Esophagus mucosa (tissue), 1 donor: ENCODE data around the gene EMX1. TPM values are rescaled to one million over a fixed set of nuclear protein-coding genes. Genes with fewer than 3 reads are reported as not detected.

Experiments
- ATAC-seq: fragments of 200-7000 bp; cut with Tn5 transposase; one replicate; pipeline ENCODE4 v1.9.1; 2020
- total RNA-seq: library from RNA; stranded (reverse); gene quantifications from one replicate; pipeline ENCODE4 v1.2.4, GENCODE V29; 2023
- donor health status: DM: yes; HTN: yes; CAD: no.

The EMX1 gene
- total RNA-seq, 1 donor from 2014 or later, result not detected

DNA sequence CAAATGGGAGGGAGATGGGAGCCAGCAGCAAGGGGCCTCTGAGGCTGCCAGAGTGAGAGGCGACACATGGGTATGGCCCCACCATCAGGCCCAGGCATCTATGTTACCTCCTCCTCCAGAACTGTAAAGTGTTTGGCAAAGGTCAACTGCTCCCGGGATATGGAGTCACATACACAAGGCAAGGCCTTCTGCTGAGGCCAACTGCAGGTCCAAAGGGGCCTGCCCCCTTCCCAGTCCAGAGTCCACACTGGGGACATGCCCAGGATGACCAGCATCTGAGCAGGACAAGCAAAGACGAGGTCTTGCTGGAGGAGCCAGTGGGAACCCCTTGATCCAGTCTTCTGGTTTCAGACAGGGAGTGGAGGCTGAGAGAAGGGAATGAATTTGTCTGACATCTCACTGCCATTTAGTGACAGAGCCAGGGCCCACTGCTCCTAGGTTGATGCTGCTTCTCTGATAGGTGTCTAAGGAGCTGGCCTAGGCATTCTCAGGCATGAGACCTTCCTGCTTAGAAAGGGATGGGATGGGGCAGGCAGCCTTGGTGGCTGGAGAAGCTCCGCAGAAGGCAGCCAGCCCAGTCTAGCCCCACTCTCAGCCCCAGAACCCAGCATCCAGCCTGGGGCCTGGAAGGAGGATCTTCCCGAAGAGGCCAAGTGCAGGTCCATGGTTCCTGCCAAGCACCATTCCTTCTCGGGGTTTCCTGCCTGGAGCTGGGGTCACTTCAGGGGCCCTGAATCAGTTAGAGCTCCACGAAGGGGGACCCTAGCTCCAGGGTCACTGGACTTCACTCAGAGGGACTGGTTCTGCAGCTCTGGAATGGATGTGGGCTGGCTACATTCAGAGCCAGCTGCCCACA lies 26.4 kb downstream of the EMX1 start:
- no peak for ATAC-seq

DNA sequence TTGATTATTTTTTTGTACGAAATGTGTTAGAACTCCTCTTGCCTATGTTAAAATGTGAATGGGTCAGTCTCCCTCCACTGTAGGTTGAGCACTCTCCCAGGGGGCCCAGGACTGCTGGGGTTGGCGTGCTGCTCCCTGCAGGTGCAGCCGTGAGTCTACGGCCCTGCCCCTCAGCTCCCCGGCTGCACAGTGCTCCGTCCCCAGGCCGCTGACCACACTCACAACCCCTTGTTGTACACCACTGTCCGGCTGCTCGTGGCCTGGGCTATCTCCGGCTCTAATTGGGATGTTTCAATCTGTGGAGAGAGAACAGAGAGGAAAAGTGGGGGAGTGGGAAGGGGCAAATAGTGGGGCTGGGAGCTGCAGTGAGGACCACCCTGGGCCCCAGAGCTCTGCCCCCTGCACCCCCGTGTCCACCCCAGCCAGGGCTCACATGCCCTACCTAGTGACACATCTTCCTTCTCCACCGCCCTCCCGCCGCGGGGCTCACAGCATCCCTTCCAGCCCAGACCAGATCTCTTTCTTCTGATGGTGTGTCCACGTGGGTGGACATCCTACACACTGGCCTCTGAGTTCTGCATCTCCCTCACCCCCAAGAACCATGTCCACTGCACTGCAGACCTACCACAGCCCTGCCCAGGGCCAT lies 27.6 kb downstream of the EMX1 start:
- ATAC-seq, result no peak

DNA sequence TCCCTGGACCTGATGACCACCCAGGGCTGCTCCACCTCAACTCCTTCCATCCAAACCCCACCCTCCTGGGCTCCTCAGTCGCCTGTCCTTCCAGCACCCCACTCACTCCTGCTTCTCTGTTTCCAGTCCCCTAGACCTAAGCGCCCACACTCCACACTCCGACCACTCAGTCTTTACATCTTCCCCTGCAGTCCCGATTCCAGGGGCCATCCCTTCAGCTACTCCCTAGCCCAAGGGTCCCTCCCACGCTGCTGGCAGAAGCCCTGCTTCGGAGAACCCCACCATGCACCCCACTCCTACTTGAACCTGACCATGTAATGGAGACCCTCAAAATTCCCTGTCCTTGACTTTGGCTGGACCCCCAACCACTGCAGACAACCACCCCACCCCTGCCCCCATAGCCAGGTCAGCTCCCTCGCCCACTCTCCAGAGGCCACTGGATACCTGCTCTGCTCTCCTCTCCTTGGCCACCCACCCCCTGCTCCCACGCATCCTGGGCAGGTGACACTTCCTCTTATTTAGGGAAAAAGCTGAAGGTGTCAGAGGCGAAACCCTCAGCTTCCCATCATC lies 28.2 kb downstream of the EMX1 start:
- ATAC-seq, result no peak

DNA sequence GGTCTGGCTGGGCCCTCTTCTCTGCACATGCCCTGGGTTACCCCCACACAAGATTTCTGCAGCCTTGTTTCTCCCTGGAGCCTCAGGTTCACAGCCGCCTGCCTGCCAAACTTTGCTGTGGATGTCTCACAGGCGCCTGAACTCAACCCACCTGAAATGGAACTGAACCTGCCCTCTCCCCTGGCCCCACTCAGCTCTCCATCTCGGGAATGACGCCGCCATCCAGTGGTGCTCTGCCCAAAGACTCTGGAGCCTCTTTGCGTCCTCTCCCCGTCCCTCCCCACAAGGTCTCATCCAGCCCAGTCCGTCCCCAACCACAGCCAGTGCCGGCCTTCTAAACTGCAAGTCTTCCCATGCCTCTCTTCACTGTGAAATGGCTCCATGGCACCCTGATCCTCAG lies 29.1 kb downstream of the EMX1 start:
- no peak for ATAC-seq

DNA sequence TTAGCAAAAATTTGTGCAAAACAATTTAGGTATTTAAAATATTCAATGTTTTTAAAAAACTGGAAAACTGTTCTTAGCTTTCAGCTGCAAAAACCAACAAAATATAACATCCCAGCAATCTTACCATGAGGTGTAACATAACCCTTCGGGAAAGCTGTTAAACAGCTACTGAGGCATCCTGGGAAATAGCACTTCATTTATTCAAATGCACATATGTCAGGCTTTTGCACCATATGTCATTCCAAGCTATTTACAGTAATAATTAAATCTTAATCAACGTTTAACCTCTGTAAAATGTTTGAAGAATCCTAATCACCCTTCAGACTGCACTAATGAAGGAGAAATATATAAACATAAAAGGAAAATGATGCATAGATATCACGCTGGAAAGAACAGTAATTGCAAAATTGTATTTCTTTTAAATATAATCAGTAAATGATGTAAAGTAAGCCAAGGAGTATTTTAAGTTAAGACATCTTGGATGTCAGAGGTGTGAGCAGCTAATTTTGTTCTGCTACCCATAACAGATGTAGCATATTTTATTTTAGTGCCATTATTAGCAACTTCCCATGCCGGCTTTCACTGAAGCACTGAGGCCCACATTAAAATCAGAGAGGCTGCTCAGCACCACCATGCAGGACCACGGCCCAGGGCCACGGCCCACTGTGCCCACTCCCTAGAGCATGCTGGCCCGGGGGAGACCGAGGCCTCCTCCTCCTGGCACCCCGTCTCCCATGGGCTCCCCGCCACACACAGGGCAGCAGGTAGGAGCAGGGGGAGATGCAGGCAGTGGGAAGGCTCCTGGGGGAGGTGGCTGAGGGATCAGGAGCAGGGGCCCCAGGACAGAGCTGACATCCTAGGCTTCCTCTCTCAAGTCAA lies 30.9 kb downstream of the EMX1 start:
- no peak for ATAC-seq

DNA sequence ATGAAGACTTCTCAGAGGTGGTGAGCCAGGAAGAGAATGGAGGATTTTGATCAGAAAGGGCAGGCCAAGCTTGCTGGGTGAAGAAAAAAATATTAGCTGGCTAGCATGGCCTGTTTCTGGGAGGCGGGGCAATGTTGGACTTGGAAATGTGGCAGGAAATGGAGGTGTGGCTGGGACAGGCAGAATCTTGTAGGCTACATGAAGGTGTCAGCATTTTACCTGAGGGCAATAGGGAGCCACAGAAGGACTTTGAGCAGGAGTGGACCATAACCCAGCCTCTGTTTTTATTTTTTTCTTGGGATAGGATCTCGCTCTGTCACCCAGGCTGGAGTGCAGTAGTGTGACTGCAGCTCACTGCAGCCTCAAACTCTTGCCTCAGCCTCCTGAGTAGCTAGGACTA lies 31.7 kb downstream of the EMX1 start:
- peak; percentile 33 for ATAC-seq

DNA sequence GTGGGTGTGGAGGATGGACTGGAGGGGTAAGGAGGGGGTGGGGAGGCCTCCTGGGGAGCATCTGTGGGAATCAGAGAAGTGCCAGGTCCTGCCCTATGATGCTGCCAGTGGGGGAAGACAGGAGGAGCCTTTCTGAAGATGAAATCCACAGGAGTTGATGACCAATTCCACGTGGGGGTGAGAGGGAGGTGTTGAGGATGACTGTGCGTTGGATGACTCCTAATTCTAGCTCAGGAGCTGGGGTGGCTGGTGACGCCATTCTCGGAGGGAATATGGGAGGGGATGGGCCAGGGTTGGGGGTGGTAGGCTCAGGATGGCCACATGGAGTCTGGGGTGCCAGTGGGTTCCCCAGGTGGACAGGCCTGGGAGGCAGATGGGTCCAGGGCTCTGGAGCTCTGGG lies 32.3 kb downstream of the EMX1 start:
- ATAC-seq, result no peak

DNA sequence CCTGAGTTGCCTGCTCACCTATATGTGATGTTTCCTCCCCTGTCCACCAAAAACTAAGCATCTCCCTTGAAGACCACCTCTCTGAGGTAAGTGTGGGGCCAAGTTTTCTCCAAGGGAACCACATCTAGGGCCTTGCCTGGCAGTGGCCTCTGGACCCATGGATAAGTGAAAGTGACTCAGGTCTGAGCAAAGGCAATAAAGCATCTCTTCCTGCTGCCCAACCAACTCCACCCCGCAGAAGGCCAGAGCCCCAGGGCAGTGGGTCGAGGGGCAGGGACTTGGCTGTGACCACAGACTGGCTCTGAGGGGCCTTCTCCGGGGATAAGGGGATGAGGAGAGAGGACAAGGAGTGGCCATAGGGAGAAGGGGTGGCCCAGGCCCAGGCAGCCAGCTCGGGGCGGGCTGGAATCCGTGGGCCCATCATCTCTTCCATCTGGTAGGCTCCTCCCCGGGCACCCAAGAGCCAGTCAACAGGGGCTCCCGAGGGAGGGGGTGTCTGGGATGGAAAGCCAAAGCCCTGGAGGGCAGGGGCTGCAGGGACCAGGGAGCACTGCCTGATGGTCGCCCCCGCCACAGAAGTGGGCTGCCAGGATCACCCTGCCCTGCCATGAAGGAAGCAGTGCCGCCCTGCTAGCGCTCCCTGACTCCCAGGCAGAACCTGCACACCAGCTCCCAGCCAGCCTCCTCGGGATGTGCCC lies 33.4 kb downstream of the EMX1 start:
- no peak for ATAC-seq

DNA sequence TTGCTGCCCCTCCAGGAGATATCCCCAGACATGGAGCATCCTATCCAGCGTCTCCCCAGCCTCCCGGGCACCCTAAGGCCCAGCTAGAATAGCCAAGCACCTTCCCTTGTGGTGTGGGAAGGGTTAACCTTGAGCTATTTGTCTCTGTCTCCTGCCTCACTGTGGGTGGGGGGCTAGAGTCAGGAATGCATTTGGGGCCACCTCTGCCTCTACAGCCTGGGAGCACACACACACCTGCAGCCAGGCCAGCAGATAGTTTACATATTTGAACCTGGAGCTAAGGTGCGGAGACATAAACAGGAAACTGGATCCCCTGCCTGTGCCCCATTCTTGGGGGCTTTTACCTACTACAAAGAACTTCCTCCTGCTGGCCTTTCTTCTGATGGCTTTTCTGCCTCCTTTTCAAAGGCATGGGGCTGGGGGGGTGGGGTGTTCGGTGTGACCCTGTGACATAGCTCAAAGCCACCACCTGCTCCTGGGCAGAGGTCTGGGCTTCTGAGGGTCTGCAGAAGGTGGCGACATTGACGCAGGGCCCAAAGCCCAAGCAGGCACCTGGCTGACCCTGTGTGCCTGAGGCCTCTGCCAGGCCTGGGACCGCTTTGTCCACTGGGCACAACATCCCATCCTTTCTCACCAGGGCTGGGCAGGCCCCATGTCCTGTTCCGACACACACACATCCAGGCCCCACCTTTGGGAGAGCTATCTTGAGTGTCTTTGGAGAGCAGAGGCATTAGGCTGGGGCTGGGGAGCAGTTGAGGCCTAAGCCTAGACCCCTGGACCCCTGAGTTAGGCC lies 34.2 kb downstream of the EMX1 start:
- ATAC-seq, result no peak

DNA sequence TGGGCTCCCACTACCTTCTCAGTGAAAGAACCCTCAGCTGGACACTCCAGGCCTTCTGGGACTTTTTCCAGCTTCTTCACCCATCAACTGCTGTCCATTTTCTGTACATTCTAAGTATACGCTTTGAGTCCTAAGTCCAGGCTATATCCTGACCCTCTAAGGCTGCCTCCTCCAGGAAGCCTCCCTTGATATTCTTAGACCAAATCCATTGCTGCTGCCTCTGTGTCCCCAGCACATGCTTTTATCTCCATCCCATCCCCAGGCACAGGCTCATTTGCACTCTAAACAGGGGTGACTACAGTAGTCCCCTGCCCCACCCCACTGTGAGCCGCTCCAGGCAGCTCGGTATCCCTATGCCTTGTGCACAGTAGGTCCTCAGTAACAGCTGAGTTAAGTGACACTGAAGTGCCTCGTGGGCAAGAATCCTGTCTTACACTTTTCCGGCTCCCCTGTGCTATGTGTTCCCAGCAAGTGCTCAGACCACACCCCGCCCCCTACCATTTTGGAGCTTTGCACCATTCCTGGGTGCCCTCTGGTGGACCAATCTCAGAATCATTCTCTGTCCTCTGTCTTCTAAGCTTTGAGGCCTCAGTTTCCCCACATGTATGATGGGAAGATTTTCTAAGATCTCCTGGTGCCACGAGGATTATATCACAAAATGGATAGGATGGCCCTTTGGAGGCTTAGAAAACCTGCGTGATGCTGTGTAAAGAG lies 34.9 kb downstream of the EMX1 start:
- no peak for ATAC-seq

DNA sequence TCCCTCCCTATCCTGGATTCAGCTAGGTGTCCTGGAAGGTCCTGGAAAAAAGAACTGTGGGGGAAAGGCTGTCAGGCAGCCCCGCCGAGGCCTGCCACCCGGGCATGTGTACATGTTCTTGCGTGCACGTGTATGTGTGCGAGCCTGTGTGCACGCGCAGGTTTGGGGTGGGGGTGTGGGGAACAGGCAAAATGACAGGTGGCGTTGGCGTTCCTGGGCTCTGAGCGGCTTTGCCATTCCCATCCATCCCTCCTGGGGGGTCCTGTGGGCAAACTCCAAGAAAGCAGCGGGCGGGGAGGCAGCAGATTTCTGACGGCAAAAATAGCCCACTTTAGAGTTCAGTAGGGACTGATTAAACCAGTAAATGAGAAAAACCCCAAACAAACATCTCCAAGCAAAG lies 35.6 kb downstream of the EMX1 start:
- no peak for ATAC-seq

DNA sequence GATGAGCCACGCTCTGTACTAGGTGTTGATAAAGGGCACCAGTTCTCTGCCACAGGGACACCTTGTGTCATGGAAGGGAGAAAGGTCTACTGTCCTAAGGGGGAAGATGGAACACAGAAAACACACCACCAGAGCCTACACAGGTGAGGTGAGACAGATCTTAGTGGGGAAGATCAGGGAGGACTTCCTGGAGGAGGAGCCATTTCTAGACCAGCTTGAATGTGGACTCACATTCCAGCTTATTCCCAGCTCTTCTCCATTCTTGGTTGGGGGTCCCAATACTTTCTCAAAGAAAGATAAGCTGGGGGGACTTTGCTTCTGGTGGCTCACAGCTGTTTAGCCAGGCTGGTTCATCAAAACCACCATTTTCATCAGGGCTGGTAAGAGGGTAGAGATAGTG lies 36.2 kb downstream of the EMX1 start:
- ATAC-seq, result no peak

DNA sequence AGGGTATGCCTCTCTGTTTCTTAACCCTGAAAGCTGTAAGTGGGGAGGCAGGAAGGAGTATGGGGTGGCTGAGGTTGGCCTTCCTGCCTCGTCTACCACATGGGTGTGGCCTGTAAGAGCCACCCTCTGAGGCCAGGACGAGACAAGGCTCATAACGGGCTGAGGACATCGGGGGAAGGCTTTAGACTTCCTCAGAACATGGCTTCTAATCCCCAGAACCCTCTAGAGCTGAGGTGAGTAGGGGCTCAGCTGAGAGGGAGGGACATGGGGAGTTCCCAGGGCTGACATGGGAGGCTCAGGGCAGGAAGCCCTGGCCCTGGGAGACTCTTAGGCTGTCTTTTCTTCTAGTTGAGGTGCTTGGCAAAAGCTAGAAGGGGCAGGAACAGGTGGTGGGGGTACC lies 36.7 kb downstream of the EMX1 start:
- ATAC-seq, result no peak

DNA sequence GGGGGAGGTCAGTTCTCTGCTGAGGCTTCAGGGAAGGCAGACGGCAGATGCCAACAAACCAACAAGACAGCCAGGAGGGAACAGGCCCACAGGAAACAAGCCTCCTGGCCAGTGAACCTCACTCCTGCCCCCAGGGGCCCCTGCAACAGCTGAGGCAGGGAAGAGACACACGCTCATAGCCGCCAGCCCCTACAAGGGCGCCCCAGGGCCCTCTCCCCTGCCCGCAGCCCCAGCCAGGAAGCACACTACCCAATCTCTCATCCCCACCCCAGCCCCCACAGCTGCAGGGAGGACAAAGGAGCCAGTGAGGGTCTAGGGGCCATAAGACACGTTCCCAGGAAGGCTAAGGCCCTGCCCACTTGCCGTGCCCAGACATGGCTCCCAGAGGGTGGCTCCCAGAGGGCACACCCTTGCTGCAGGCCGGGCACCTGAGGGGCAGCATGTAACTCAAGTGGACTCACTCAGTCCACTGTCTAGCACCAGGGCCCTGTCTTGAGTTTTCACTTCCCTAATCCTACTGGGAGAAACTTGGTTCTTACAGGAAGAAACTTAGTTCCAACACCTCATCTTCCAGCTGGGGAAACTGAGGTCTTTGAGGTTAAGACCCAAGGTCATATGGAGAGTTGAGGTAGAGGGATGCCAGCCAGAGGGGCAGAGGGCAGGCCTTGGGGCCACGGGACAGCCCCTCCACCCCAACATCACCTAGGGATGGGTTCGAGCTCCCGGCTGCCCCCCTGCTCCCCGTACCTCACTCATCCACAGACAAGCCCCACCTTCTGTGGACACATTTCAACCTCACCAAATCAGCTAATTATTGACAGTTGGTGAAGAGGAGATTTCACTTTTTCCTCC lies 37.3 kb downstream of the EMX1 start:
- ATAC-seq, result no peak

DNA sequence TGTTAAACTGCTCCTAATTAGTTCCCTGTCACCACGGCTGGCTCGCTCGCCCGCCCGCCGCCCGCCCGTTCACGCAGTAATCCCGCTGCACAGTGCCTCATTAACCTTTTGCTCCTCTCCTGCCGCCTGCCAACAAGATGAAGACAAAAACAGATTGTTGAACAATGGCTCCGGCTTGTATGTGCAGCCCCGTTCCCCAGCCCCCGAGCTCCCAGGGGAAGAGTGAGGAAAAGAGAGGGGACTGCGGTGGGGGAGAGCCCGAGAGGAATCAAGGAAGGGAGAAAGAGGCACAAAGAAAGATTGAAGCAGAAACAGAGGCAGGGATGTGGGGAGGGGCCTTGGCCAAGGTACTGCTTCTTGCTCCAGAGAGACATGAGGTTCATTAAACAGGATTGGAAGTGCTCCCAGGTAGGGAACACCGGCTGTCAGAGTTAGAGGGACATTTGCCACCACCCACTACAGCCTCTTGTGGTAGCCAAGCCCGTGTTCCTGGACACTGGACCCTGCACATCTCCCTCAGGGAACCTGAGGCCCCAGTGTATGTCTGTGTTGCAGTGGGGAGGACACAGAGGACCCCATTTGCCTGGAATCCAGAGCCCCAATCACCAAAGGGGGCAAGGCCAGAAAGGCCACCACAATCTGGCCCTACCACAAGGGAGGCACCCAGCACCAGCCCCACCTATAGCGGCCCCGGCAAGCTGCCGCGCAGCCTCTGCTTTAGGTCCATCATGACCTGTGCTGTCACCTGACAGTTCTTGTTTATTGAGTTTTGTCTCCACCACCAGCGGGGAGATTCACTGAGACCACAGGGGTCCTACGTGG lies 38.1 kb downstream of the EMX1 start:
- ATAC-seq, result no peak

DNA sequence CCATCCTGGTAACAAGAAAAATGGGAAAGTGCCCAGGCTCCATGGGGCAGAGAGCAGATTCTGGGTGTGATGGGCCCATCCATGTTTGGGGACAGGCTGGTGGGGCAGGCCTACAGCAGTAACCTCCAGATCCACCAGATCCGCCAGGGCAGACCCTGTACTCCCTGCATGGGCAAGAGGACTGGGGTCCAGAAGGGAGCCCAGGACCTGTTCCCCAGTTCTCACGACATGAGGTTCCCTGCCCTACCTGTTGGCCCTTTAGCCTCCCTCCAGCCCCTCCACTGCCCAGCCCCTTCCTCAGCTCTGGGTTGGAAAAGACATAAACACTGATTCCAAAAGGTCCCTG lies 38.7 kb downstream of the EMX1 start:
- ATAC-seq, result no peak

DNA sequence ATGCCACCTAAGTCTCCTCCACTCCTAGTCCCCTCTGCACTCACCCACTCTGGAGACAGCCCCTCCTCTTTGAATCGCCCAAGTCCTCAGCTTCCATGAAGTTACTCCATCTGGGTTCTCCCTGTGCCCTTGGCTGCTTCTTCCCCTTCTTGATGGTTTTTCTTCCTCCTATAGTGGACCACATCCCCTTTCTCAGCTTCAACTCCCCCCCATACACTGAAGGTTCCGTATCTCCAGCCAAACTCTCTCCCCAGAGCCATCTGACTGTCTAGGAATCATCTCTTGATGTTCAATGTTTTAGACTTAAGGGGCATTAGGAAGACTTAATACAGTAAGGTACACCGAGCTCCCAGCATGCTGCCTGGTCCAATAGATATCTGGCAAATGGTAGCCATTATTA lies 39.6 kb downstream of the EMX1 start:
- ATAC-seq, result no peak

DNA sequence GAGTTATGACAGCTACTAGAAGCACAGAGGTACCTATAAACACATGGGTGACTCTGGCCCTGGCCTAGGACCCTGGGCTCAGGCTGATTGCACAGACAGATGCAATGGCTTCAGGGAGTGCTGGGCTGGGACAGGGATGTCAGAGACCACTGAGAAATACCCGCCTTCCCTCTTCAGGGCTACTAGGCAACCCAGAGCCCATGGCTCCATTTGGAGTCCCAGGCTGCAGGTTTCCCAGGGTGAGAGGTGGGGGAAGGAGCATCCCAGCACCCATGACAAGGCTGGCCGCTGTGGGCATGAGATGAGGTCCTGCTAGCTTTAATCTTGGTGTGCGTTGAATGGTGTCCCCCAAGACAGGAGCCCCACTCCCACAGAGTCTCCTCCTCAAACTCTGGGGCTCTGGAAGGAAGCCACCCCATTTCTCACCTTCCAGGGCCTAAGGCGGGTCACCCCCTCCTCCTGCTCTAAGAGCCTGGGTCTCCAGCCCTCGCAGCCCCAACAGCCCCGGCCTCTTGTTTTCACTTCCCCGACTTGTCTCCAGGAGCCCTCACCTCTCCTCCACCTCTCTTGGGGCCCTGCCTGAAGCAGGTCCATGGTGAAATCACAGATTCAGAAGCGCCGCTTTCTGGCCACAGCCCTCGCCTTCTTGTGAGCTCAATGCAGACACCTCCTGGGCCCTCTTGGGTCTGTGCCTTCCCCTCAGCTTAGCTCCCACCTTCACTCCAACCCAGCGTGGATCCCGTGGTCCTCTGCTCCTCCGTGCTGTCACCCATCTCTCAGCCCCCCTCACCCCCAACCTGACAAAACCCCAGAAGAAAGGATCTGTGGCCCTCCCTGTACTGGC lies 41.4 kb downstream of the EMX1 start:
- ATAC-seq, result no peak
